ENCODE results near the gene CA5A. TPM values are rescaled to one million over a fixed set of nuclear protein-coding genes. Genes with fewer than 3 reads are reported as not detected.
"Not testable (repeated sequence)": the region's sequence is repeated elsewhere in the genome, so short reads cannot be mapped to it uniquely, and the experiment has no call there.

CA5A gene
- total RNA-seq, 1 experiment from 2014 or later = not detected

DNA sequence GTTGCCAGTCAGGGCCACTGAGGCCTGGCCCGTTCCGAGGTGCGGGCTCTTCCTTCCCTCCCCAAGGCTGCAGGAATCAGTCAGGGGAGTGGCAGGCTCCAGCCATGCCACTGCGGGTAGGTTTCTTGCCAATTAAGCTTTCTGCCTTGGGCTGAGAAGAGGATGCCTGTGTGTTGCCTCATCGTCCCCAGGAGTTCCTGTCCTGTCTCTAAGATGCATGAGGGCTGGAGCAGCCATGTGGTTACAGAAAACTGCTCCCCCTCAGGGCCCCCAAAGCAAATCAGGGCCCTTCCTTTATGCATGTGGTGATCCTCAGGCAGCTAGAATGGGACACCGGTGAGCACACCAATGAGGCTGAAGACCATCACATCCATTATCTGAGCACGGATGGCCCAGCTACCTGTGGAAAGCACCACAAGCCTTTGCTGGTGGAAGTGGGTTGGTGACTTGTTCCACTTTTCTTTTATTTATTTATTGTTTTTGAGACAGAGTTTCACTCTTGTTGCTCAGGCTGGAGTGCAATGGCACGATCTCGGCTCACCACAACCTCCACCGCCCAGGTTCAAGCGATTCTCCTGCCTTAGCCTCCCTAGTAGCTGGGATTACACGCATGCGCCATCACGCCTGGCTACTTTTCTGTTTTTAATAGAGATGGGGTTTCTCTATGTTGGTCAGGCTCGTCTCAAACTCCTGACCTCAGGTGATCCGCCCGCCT, 40.0 kb downstream of the CA5A start:
- peak; percentile 20 for DNase-seq (ENCODE audit: low read depth)

GRCh38 chr16:87895641-87896141, 40.6 kb downstream of the CA5A start:
- DNase-seq (ENCODE audit: low read depth) = peak; percentile 73

DNA sequence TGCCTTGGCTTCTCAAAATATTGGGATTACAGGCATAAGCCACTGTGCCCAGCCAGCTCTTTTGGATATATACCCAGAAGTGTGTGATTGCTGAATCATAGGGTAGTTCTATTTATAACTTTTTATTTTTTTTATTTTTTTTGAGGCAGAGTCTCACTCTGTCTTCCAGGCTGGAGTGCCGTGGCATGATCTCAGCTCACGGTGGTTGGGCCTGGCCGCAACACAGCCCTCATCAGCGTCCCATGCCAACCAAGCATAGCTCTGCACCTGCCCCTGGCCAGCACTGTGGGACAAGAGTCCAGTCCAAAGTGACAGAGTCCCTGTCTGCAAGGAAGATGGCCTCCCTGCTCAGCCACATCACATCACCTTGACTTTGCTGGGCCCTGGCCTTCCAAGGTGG, 42.3 kb downstream of the CA5A start:
- DNase-seq (ENCODE audit: low read depth) = not testable (repeated sequence)

GRCh38 chr16:87891764-87892163, 44.6 kb downstream of the CA5A start:
- DNase-seq (ENCODE audit: low read depth) = no peak

GRCh38 chr16:87889762-87890161, 46.6 kb downstream of the CA5A start:
- DNase-seq (ENCODE audit: low read depth) = not testable (repeated sequence)

GRCh38 chr16:87888346-87888745, 48.0 kb downstream of the CA5A start:
- not testable (repeated sequence) for DNase-seq (ENCODE audit: low read depth)

GRCh38 chr16:87887931-87888330, 48.4 kb downstream of the CA5A start:
- not testable (repeated sequence) for DNase-seq (ENCODE audit: low read depth)

GRCh38 chr16:87885371-87885967, 50.9 kb downstream of the CA5A start:
- DNase-seq (ENCODE audit: low read depth) = not testable (repeated sequence)

DNA sequence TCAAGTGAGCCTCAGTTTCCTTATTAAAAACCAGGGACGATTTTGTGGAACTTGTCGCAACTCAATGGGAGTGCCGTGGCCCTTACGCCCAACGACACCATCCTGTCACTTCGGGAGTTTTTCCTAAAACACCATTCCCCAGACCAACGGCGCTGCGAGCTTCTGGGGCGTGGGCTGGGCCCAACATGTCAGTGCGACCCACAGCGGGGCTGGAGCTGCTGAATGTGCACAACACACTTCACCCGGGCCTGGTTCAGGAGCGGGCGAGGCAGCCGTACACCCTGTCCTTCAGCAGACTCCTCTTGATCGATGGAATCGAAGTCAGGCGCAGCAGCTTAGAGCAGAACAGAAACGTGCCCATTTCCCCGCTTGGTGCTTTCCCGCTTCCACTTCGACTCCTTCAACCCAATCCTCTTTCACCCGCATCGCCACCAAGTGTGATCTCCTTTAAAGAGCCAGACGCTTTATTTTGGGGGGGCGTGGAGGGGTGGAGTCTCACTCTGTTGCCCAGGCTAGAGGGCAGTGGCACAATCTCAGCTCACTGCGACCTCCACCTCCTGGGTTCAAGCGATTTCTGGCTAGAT, 53.8 kb downstream of the CA5A start:
- DNase-seq (ENCODE audit: low read depth) = no peak

DNA sequence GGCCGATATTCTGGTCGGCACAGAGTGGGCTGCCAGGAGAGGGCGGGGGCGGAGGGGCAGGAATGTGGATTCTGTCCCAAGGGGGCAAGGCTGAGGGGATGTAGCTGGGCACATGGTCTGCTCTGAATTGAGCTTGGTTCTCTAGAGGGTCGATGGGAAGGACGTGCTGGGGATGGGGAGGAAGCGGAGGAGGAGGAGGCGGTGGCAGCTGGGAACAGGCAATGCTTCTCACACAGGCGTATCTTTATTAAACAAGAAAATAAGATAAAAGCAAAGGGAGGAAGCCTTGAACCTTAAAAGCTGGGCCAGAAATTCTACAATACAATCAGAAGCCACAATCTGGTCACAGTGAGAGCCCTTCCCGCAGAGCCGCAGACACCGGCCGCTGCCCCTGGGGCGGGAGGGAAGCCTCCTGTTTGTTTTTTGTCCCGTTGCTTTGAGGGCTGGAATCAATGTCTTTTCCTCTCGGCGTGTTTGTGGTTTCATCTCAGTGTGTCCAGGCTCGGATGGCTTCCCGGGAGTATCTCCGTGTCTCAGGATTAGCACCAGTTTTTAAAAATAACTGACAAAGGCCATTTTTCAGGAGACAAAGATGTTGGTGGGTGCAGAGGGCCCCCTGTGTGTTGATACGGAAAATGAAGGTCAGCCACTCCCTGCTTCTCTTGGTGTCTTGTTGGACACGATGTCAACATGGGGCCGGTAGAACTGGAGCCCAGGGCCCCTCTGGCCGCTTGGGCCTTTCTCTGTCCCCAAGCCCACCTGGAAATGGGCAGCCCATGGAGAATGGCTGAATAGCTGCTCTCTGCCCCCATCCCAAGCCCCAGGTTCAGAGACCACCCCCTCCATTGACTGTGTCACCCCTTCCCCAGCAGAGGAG, 54.8 kb downstream of the CA5A start:
- DNase-seq (ENCODE audit: low read depth) = no peak

DNA sequence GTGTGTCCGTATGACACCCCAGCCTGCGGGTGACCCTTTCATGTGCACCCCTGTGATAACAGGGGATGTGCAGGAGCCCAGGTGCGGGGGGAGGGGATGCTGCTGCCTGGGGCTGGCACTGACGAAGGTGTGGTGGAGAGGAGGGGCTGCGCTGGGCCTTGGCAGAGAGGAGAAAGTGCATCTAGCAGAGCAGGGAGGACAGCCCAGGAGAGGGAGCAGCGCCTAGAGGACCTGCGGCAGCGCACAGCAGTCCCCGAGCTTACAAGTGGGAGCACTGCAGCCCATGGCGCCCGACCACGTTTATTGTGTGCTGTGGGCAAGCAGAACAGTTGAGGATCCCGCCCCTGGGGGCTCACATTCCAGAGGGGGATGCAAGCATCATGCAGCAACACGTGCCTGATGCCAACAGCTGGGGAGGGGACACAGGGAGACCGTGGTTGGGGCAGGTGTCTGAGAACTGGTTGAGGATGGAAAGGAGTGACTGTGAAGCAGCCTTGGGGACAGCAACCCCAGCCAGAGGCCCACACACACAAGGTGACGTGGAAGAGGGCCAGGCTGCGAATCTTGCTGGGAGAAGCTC, 56.1 kb downstream of the CA5A start:
- no peak for DNase-seq (ENCODE audit: low read depth)

- DNase-seq (ENCODE audit: low read depth) = not testable (repeated sequence)
Measured at GRCh38 chr16:87879411-87880013, 56.8 kb downstream of the CA5A start.

DNA sequence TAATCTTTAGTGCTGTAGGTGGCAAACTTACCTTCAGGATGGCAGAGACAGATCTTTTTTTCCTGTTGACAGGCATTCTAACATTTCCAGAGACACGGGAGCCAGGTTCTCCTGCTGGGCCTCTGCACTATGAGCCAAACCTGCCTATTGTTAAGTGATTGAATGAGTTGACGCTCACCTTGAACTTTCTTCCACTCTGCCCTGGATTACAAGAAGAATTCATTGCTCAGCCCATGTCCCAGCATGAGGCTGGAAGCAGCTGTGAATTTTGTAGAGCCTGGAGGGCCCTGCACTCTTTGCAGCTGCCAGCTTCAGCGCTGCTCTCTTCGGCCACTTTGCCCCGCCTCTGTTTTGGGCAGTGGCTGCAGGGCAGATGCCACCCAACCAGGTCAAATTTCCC, 57.6 kb downstream of the CA5A start:
- no peak for DNase-seq (ENCODE audit: low read depth)

DNA sequence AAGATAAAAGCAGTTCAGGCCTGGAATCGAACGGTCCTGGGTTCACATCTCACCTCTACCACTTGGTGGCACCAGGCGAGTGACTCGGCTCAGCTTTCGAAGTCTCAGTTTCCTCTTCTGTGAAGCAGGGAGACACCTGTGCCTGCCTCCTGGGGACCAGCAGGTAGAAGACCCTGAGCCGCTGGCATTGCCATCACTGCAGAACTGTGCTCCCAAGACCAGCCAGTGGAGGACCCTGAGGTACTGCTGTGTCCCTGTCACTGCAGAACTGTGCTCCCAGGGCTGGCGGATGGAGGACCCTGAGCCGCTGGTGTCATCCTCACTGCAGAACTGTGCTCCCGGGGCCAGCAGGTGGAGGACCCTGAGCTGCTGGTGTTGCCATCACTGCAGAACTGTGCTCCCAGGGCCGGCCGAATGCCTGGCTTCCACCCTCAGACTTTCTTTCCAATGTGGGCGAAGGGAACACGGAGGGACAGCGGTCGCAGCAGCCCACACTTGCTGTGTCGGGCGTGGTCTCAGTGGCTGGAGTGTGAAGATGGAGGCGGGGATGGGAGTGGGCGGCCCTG, 58.3 kb downstream of the CA5A start:
- no peak for DNase-seq (ENCODE audit: low read depth)

DNA sequence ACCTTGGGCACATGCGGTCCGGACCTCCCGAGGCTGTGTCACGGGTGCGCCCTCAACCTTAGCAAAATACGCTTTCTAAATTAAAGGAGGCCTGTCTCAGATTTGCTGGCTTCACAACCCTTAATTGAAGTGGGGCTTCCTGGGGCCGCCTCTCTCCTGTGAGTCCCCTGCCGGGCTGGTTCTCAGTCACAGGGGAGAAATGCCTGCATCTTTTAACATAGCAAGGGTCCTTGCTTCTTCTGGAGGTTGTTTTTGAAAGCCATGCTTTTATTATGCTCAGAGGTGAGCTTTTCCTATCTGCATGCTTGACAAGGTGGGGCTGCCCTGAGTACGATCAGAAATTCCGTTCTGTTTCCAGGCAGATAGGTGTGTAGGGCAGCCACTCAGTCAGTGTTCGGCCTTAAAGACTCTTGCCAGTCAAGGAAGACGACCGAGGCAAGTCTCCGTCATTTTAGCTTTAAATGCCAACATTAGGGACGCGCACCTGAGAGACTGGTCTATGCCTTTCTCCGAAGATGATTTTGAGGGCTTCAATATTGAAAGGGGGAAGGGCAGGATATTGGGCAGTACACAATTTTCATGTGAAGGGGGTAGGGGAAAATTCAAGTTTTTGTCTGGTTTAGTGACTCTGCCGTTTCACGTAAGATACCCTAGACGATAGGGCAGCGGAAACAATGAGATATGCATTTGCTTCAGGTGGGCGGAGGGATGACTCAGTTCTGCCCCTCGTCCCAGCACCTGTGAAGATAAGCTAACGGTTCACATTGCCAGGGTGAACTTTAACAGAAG, 61.5 kb downstream of the CA5A start:
- DNase-seq (ENCODE audit: low read depth) = no peak

DNA sequence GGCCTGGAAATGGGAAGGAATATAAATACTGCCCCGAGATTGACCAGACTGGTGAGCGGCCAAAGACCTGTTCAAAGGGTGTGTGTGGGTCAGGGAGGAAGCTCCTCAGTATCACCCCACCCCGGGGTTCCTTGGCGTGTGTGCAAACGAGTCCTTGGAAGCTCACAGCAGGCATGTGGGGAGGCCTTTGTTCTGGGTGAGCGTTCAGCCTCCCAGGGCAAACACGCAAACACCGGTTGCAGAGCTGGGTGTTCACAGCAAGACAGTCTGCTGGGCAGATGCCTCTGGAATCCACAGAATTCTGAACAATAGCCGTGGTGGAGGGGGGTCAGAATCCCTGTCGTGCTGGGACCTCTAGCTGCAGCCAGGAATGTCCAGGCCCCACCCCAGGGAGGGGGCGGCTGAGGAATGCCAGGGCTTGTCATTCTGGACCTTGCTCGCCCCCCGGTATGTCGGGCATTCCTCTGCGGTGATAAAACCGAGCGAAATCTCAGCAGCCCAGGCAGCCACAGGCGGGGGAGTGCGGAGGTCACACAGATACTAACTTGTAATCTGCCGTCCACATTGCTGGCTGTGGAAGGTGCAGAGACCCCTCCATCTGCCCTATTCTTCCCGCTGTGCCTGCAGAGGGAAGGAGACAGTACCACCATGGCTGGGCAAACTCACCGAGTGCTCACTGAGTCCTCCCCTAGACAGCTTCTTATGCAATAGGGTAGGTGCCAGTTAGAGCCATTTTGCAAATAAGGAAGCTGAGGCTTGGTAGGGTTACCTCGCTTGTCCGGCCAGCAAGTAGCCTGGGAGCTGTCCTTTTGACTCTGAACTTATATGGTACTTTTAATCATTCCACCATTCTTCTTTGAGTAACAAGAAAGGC, 65.7 kb downstream of the CA5A start:
- DNase-seq (ENCODE audit: low read depth) = peak; percentile 80

DNA sequence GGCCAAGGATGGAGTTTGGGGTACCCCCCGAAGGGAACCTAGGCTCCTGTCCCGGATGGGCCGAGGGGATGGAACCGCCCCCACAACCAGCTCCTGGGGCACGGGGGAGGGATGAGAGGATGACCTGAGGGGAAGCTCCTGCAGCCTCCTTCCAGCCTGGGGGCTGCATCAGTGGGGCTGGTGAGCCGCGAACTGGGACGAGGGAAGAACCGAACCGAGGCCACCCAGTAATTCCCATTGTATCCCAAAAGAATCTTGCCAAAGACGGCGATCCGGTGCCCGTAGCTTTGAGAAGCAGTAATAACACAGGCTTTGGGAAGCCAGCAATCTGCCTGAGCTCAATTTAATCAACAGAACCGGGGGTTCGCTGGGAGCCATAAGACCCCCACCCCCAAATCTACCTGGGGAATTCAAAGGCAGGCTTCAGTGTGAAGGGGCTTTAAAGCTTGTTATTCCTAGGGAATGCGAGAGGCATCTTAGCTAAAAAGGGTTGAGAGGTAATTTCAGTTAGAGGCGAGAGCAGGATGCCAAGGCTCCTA, 66.4 kb downstream of the CA5A start:
- DNase-seq (ENCODE audit: low read depth) = not testable (repeated sequence)

- peak; percentile 79 for DNase-seq (ENCODE audit: low read depth)
Measured at GRCh38 chr16:87869061-87869878, 67.1 kb downstream of the CA5A start, which contains the start of gene SLC7A5. Gene SLC7A5, minus strand, starts transcription at chr16:87869507. Its CDS starts 85 bp downstream, at chr16:87869422.

Data from Daoy (cell line).